ENCODE results near the gene HOXB3.

The HOXB3 gene

DNA sequence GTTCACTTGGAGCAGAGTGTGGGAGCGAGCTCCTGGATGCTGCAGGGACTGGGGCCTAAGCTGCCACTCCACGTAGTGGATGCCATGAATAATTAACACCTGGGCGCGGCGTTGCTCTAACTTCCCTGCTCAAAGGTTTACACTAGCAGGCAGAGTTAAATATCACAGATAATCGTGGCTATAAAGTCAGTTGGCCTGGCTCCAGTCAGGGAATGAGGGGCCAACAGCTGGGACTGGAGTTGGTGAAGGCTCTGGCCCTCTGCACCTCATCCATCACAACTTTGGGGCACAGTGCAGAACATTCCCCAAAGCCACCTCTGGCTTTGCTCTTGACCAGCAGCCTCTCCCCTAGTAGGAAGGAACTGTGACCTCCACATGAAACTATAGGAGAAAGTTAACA, 22.8 kb downstream of the HOXB3 start:
- DNase-seq = no peak

DNA sequence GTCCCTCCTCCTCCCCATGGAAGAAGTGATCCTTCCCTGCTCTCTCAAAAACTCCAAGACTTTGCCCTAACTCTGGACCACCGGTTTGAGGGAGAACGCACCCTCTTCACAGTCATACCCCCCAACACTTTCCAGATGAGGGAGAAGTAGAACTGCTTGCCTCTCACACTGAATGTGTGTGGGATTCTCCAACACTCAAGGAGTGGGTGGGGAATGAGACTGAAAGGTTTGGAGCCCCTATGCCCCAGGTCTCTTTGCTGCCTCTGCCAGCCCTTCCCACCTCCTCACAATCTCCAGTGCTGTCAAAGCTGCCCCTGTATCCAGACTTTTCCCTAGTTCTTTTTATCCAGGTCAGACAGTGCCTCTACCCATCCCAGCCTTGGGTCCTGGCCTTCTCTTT, 23.3 kb downstream of the HOXB3 start:
- no peak for DNase-seq

DNA sequence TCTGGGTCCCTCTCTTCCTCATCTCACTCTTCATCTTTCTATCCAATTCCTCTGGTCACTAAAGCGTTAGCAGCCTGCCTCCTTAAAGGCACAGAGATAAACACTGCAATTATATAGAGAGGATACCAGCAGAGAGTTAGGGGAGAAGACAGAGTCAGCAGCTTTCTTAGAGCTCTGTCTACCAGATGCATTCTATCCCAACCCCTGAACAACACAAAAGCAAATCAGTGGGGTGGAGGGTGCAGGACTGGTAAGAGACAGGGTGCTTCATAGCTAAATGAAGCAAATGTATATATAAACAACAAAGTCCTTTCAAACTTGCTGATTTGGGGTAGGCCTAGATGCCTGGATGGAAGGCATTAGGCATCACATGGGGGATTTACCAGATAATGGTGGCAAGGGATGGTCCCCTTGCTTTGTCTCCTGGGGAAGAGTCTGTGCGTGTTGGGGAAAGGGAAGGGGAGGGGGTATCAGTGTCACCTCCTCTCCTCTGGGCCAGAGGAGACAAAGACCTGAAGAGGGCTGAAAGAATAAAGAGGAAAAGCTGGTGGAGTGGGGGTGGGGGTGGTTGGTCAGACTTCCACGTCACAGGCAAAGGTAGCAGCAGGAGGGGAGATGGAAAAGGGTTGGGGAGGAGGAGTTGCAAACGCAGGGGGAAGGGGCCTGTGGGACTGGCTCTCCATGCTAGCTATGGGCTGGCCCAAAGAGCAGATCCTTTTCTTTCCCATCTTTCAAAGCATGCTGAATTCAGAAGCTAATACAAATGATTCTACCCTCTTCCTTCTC, 23.9 kb downstream of the HOXB3 start:
- no peak for DNase-seq

DNA sequence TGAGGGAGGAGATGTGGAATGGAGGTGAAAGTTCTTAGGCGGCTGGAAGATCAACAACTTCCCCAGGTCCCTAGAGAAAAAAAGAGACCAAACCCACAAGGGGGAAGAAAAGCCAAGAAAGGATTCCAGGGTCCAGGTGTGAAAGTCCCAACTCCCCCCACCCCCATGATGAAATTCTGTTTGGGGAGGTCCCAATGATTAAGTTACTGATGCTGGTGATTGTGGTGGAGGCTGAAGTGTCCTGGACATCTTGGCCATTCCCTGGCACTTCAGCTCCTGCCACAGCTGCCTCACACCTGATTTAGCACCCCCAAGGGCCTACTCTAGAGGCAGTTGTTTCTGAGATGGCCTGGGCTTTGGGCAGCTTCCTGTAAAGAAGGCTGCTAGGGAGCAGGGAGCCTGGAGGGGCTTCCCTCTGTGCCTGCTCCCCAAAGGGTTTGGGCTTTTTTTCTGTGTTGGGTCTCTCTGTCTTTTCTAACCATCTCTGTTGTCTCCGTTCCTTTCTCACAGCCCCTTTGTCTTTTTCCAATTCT, 25.0 kb downstream of the HOXB3 start:
- DNase-seq = no peak

DNA sequence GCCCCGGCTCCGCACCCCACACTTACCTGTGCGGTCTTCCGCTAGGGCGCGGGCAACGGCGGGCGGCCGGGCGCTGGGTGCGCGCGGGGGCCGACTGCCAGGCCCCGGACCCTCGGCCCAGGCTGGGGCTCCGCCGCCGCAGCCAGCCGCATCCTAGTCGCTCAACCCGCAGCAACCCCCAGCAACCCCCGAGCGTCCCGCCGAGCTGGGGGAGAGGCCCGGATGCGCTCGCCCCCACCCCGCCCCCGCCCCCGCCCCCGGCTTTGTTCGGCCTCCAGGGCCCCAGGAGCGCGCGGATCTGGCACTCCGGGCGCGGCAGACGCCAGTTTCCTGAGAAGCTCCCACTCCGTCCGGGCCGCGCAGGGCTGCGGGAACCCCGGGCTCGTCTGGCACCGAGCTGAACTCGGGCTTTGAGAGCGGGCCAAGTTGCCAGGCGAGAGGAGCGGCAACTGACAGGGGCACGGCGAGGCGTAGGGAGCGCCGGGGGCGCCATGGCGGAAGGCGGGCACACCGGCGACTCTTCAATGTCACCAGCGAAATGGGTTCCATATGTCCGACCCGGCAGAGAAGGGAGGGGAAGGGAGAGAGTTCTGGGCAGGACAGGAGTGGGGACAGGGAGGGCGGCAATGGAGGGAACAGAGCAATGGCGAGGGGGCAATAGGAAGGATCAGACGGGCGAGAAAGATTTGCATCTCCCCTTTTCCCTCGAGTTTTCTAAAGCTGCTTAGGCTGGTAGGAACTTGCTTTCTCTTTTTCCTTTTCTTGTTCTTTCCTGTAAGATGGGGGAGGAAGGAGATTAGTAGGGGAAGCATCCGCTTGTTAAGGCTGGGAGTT, 25.6 kb downstream of the HOXB3 start:
- no peak for DNase-seq

DNA sequence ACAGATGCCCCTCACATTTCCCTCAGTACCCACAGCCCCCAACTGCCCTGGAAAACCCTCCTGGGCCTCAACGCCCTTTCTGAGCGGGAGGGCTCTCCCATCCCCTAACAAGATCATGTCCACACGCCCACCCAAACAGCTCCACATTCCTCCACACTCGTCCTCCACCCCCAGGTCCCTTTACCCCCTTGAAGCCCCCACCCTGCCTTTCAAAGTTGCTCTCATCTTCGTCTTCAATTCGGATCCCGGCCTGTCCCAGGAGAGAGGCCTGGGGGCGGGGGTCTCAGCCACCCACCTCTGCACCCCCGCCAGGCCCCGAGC, 26.2 kb downstream of the HOXB3 start:
- no peak for DNase-seq

DNA sequence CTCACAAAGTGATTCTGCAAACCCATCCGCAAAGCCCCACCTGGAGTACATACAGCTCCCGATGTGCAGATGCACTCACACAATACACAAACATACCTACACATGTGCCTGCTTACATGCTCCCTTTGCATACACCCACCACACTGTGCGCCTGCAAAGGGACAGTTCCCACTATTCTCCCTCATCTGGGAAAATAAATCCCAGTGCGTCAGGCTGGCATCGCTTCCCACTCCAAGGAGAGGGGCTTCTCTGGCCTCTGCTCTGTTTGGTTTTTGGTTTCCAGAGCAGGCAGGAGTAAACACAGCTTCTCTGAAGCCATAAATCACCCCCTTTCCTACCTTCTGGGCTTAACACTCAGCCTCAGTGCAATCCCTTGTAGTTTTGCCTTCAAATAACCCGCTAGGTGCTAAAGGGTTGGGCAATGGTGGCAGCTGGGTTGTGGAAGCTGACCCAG, 26.6 kb downstream of the HOXB3 start:
- DNase-seq = no peak

DNA sequence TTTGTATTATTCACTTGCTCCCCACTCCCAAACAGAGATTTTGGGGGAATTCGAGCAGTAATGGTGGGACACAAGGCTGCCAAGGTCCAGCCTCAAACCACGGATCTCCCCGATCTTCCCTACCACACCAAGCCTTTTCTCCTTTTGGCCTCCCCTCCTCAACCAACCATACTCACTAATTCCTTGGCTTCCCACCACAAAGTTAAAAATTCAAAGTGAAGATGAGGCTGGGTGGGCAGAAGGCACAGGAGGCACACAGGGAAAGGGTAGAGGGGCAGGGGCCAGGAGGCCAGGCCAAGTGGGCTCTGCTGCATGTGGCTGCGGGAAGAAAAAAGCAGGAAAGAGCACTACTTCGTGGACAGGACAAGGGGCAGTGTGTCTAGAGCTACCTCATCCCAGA, 27.1 kb downstream of the HOXB3 start:
- no peak for DNase-seq

DNA sequence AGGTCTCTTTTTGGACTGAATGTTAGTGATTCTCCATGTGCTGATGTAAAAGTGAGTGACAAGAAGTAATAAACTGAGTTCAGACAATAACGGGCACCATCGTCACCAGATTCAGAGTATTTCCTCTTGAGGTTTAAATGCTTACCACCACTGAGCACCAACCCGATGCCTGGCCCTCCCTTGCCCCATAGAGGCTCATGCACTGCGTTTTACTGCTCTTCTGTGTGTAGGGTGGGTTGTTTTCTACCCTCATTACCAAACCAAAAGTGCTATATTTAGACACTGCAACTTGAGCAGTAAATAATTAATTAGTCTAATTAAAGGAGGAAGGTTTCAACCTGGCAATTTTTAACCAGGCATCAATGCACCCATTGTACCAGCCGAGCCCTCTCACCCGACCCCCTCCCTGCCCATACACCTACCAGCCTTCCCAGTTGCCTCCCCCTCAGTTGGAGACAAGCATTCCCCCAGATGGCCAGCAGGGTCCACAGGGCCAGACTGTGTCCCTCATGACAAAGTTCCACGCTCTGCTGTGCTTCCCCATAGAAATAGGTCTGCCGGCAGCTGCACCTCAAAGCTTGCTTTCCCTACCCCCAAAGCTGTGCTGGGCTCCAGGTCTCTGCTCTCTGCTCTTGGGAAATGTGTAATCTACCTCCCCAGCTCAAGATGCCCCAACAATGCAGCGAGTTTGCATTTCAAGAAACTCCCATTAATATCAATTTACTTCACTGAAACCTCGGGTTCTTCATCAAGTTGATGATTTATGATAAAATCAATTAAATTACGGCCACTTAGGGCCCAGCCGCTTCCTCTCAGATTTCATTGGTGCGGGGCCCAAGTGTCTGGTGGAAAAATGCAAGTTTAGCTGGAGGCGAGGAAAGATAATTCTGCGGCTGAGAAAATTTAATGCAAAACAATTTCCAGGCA, 27.9 kb downstream of the HOXB3 start:
- DNase-seq = no peak

DNA sequence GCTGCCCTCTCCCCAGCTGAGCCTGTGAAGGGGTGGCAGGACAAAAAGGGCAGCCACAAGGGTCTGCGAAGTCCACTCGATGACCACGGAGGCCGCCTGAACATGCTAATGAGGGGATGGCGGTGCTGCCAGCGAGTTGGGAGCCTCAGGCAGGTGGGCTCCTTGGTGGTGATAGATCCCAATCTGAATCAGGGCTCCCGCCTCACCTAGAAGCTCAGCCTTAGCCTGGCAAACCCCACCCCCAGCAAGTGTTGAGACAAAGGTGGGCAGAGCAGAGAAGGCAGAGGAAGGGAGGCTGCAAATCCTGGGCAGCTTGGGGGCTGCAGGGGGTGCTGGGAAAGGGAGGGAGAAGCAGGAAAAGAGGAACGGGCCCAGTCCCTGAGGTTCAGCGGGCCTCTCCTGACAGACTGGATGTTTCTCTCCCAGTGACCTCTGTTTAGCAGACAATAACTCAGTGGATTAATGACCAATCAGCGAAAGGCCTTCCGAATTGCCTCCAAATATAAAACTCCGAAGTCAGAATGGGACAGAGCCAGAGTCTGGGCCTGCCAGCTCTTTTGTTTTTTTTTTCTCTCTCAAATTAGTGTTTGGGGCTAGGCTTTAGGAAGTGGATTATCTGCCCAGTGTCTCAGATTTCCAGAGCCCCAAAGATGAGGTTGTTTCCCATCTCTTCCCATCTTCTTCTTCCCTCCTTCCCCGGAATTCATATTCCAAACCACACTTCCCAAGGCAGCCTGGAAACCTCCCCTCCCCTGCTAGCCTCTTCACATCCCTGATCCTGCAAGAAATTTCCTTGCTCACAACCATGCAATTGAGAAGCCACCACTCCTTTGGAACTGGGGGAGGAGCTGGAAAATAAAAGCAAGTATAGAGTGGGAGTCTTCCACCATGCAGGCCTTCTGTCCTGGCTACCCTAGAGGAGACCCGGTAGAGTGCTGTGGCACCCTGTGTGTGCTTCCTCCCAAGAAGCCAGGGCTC, 29.9 kb downstream of the HOXB3 start:
- DNase-seq = no peak

DNA sequence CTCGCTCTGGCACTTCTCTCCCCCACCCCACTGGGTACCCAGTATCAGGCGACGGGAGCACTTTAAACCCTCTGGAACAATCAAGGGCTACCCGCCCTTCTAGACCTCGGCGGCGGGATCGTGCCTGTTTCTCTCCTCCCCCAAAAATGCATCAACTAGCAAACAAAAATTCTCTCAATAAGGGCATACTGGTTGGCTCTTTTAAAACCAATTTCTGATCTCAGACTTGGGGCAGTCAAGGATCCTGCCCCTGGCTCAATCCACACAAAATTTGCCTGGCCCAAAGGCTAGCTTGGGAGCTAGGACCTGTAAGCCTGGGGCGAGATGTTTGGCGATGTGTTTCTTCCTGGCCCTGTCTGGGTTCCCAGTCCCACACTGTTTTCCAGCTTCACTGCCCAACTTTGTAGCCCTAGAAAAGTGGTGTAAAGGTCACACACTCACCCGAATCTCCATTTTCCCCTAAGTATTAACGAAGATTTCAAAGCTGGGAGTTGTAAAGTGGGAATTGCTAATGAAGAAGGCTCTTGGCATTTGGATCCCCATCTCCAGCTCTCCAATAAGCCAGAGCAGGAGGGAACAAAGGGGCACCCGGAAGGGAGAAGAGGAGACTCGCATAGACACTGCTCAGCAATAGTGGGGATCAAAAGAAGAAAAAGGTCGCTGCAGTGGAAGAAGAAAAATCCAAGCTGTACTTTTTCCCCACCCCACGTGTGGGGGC, 30.8 kb downstream of the HOXB3 start:
- DNase-seq = no peak

DNA sequence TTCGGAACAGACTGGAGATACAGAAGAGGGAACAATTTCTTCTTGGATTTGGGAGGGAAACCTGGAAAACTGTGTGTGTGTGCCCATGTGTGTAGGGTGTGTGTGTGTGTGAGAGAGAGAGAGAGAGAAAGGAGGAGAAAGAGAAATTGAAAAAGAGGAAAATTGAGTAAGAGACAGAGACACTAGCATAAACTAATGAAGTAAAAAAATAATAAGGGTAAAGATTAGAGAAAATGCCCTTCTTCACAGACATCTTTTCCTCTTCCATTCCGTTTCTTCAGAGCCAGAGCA, 31.3 kb downstream of the HOXB3 start:
- no peak for DNase-seq

DNA sequence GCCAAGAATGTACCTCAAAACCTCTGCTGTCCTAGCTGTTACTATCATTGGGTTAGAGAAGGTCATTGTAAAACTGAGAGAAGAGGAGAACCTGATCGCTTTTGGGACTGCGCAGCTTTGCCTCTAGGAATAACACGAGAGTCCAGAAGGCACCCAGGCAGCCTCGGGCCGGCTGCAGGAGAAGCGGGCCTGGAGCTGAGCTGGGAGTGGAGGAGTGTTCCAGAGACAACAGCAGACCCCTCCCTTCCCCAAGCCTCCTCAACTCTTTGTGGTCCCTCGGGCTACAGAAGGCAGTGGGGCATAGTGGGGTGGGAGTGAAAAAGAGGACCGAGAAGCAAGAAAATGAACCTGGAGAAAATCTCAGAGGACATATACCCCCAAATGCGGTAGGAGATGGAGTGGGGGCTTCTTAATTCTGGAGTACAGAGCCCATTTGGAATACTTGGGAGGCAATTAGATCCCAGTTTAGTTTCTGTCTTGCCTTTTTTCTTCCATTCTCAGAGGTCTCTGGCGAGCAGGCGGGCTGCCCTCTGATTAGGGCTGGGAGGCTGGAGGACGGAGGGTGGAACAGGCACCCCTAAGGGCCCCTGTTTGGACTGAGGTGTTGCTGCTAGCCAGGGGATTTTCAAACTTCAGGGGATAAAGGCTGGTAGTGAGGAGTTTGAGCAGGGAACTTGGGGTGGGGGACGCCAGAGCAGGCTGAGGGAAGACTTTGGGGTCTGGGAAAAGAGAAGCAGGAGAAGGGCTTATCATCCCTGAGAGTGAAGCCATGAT, 31.8 kb downstream of the HOXB3 start:
- DNase-seq = no peak

DNA sequence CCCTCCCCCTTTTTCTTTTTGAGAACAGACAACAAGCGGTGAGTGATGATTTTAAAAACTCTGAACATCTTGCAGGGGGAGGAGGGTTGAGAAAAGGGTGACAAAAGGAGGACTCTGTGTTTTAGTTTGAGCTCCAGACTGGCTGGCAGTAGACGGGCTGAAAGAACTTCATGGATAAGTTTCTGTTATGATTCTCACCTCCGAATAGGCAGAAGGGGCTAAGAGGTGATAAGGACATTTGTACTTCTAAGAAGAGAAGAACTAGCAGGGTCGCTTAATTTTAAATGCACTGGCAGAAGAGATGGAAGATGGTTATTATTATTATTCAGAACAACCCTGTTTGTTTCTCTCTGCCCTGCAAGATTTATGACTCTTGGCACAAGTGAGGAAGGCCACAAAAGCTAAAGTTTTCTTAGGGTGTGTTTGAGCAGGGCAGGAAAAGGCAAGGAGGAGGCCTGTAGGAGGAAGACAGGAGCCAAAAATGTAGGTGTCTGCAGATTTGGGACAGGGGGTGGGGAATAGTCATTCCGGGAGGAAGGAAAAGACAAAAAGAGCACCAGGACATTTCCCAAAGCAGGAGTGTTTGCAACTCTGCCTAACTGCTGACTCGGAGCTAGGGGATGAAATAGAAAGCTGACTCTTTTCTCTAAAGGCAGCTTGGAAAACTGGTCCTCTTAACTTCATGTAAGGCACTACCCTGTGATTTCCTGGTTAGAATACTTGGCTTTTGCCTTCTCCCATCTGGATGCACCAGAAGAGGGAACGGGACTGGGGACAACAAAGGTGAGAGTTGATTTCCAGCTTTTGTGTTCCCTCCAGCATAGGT, 33.3 kb downstream of the HOXB3 start:
- no peak for DNase-seq

DNA sequence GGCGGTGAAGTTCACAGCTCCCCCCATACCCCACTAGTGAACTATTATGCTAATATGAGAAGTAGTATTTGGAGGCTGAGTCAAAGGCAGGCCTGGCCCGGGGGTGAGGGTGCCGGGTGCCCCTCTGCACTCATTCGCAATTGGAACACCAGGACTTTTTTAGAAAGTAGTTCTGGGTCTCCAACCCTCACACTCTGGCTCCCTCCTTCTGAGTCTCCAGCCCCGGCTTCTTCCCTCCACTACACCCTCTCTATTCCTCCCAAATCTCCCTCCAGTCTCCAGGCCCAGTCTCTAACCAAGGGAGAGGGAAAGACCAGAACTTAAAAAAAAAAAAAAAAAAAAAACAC, 33.8 kb downstream of the HOXB3 start:
- no peak for DNase-seq

DNA sequence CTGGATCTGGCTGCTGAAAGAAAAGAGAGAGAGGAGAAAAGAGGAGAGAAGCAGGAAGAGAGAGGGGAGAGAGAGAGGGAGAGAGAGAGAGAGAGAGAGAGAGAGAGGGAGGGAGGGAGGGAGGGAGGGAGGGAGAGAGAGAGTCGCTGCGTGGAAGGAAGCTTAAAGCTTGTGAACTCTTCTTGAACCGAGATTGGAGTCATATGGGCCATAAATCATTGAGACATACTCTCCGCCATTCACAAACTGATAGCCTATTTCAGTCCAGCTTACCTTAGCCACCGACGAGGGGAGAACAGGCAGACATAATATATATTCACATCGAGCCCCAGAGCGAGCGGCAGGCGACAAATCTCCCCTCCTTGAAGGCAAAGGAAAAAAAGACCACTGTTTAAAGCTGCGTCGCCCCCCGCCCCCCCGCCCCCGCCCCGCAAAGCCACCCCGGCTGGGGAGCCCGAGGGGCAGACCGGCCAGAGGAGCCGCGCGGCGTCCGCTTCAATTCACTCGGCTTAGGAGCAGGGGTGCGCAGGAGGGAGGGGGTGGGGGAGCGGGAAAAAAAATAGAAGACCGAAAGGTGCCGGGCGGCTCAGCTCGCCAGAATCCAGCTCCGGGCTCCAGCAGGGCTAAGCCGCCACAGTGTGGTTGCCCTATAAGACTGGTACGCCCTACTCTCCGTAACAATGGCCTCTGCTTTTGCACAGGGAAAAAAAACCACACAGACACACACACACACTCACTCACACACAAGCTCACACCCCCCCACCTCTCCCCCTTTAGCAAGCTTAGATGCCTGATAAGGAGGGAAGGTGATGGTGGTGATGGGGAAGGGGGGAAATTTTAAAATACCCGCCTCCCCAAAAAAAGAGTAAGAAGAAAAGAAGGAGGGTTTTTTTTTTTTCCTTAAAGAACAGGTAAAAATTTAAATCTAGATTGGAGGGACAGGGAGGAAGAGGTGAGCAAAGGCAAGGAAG, 34.5 kb downstream of the HOXB3 start:
- DNase-seq = peak; percentile 76

DNA sequence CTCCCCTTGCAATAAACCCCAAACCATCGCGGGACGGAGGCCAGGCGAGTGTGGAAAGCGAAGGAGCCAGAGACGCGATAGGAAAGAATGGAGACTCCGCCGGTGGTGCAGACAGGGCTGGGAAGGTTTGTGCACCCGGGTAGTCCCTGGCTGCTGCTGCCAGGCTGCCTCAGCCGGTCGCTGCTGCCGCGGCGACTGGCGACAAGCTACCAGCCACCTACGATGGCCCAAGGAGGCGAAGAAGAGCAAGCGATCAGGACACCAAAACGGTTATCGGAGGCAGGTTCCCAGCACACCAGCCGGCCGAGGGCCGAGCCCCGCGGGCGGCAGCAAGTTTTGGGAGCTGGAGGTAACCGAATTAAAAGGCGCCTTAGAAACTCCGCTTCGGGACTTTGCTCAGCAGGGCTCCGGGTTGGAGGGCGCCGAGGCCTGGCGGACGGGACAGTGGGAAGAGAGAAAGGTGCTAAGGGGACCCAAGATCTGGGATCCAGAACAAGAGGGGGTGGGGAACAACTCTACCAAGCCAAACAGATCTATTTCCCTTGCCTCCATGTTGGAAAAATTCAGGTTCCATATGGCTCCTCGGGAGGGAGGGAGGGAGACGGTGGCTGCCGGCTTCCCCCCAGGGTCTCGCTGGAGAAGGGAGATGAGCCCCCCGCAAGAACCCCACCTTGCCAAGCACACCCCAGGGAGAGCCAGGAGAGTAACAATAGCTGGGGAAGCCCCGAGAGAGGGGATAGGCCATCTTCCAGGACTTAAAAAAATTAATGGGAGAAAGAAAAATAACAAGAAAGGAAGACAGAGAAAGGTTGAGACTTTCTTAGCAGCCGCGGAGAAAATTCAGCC, 35.4 kb downstream of the HOXB3 start:
- DNase-seq = no peak

DNA sequence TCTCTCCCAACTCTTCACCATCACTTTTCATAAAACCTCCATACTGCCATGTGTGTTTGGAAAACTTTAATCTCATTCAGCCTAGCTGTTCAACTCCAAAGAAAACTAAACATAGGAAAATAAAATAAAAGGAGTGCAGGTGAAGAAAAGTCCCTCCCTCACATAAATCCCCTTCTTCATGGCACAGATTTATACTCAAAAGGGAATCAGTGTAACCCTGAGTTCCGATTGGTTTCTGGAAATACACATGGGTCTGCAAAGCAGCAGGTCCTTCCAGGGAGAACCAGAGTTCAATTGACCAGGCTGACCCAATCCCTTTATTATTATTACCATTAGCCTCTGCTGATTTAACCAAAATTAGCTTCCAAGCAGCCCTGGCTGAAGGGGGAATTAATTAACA, 36.2 kb downstream of the HOXB3 start:
- DNase-seq = no peak

Data from NCI-H1436 treated with DMSO at 0.1 percent for 48 hours (cell line).